Erythroblast (primary cell): ENCODE results near the gene IKZF3.

Source experiments
- GATA1 ChIP-seq: IDR thresholded peaks from 2 replicates; pipeline ENCODE4 v1.6.1; 2011; ENCODE audit warnings: low read depth, mild to moderate bottlenecking, control low read depth, low read length, moderate library complexity
- POLR2A ChIP-seq: IDR thresholded peaks from 2 replicates; pipeline ENCODE4 v1.6.1; 2011; ENCODE audit warnings: mild to moderate bottlenecking, low read length

- TF ChIP-seq POLR2A (no peak), GATA1 (no peak)
These were observed 51.6 kb downstream of the IKZF3 start for GRCh38 chr17:39812466-39812865.
